NCI-H146 treated with DMSO at 0.1 percent for 48 hours (cell line): Measurements from ENCODE around the gene NPPA.
A peak's percentile ranks its signal among the peaks of the same experiment; 100 is the strongest.
"Not testable (repeated sequence)": the region's sequence is repeated elsewhere in the genome, so short reads cannot be mapped to it uniquely, and the experiment has no call there.

Experiments
- DNase-seq: peaks from one replicate; lab custom pipeline; 2025; ENCODE audit not compliant: unreplicated experiment; lab: John Stamatoyannopoulos, UW

NPPA gene

GRCh38 chr1:11822091-11822490, 25.5 kb downstream of the NPPA start:
- no peak for DNase-seq

- no peak for DNase-seq
These were observed 30.4 kb downstream of the NPPA start for GRCh38 chr1:11817192-11817591.

GRCh38 chr1:11813021-11813420, 34.6 kb downstream of the NPPA start:
- no peak for DNase-seq

GRCh38 chr1:11807133-11807532, 40.5 kb downstream of the NPPA start:
- DNase-seq = no peak

GRCh38 chr1:11806307-11806936, 41.2 kb downstream of the NPPA start:
- no peak for DNase-seq

- DNase-seq = peak; percentile 89
These were observed 41.9 kb downstream of the NPPA start, which contains the start of the genes CLCN6 and MTHFR for GRCh38 chr1:11805422-11806306. Gene CLCN6 (plus strand): TSS chr1:11806191. CDS start chr1:11806263, 72 bp downstream. Gene MTHFR (minus strand): TSS chr1:11805964. CDS start chr1:11803116, 2,848 bp downstream.

- peak; percentile 8 for DNase-seq
These were observed 42.7 kb downstream of the NPPA start for GRCh38 chr1:11804666-11805421.

- not testable (repeated sequence) for DNase-seq
These were observed 43.5 kb downstream of the NPPA start for GRCh38 chr1:11803924-11804665.

GRCh38 chr1:11802973-11803885, 44.4 kb downstream of the NPPA start:
- no peak for DNase-seq

GRCh38 chr1:11802616-11802972, 45.0 kb downstream of the NPPA start:
- DNase-seq = no peak

- DNase-seq = no peak
These were observed 46.7 kb downstream of the NPPA start for GRCh38 chr1:11800756-11801433.

- no peak for DNase-seq
These were observed 47.2 kb downstream of the NPPA start for GRCh38 chr1:11800391-11800755.

GRCh38 chr1:11799896-11800295, 47.7 kb downstream of the NPPA start:
- DNase-seq = no peak

GRCh38 chr1:11799099-11799498, 48.5 kb downstream of the NPPA start:
- no peak for DNase-seq

- DNase-seq = no peak
These were observed 49.9 kb downstream of the NPPA start for GRCh38 chr1:11797525-11798216.

GRCh38 chr1:11796036-11796828, 51.4 kb downstream of the NPPA start:
- no peak for DNase-seq
